ENCODE measurements around the gene HAUS7.

The HAUS7 gene

GRCh38 chrX:153410373-153410772 is 60.0 kb downstream of the HAUS7 start:
- TF ChIP-seq ZNF2 (tag by site-specific recombination; IDR thresholded peaks at IDR 0.05): no peak
- TF ChIP-seq ZNF433 (tag by site-specific recombination; IDR thresholded peaks at IDR 0.05; ENCODE audit: low read depth): no peak
- TF ChIP-seq ZNF394 (tag by site-specific recombination; IDR thresholded peaks at IDR 0.05; ENCODE audit: borderline replicate concordance): no peak
- TF ChIP-seq ZNF530 (tag by site-specific recombination; IDR thresholded peaks at IDR 0.05; ENCODE audit: low read depth): no peak
- no peak for TF ChIP-seq ZBTB48 (tag by site-specific recombination; IDR thresholded peaks at IDR 0.05)
- no peak for TF ChIP-seq ZNF362 (tag by site-specific recombination; IDR thresholded peaks at IDR 0.05)
- no peak for TF ChIP-seq ZNF174 (tag by site-specific recombination; IDR thresholded peaks at IDR 0.05)
- TF ChIP-seq, protein P1, sequence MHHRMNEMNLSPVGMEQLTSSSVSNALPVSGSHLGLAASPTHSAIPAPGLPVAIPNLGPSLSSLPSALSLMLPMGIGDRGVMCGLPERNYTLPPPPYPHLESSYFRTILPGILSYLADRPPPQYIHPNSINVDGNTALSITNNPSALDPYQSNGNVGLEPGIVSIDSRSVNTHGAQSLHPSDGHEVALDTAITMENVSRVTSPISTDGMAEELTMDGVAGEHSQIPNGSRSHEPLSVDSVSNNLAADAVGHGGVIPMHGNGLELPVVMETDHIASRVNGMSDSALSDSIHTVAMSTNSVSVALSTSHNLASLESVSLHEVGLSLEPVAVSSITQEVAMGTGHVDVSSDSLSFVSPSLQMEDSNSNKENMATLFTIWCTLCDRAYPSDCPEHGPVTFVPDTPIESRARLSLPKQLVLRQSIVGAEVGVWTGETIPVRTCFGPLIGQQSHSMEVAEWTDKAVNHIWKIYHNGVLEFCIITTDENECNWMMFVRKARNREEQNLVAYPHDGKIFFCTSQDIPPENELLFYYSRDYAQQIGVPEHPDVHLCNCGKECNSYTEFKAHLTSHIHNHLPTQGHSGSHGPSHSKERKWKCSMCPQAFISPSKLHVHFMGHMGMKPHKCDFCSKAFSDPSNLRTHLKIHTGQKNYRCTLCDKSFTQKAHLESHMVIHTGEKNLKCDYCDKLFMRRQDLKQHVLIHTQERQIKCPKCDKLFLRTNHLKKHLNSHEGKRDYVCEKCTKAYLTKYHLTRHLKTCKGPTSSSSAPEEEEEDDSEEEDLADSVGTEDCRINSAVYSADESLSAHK (tag by site-specific recombination; IDR thresholded peaks at IDR 0.05): no peak
- no peak for TF ChIP-seq ZNF596 (tag by site-specific recombination; IDR thresholded peaks at IDR 0.05)
- CTCF ChIA-PET: no interaction called here
- POLR2A ChIA-PET: interaction anchor here (0.6 kb wide), 1 partner anchor 66 kb away, joined by 3 read pairs; no protein-coding TSS in a partner anchor
- no peaks in the 10 kb centered on the region; the same call in 1 of the 2 replicates for H3K4me1 ChIP-seq (ENCODE audit: control insufficient read depth, insufficient read depth, low read length)
- H3K9me3 ChIP-seq (ENCODE audit: control insufficient read depth, insufficient read depth, low read depth, low read length): no peaks in the 10 kb centered on the region
- H3K36me3 ChIP-seq (ENCODE audit: control insufficient read depth in 2 of 2, insufficient read depth in 1 of 2, low read length in 2 of 2): no peaks in the 10 kb centered on the region
- H3K4me3 ChIP-seq (ENCODE audit: low read depth, low read length): no peak overlapping the region
- H3K27ac ChIP-seq (ENCODE audit: extremely low read depth, low read depth, low read length): no peak overlapping the region

DNA sequence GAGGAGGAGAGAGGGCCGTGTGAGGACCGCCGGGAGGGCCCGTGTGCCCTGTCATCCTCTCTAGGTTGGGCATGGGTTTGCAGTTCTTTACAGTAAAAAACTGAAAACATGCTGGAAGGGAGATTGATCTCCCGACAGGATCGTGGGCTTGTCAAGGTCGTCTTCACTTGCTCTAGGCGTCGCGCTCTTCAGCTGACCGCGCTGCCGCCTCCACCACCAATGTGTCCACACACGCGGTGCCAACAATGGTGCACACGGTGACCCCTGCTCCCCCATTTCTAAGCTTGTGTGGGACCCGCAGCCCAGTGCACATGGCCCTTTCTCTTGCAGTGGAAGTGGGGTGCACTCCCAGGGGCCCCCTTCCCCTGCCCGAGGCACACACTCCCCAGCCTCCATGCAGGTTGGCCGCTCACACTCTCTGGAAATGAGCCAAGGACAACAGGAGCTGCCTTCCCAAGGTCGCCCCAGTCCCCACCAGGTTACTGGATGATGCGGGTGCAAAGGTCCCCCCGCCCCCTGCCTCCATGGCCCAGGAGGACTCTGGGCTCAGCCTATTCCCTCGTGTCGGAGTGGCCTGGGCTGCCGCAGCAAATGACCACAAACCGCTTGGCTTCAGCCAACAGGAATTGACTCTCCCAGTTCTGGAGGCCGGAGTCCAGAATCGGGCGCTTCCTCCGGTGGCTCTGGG is 60.8 kb downstream of the HAUS7 start:
- Histone ChIP-seq H3K4me1 (ENCODE audit: control insufficient read depth, insufficient read depth, low read length) (no peaks in the 10 kb centered on the region; the same call in 1 of the 2 replicates), H3K9me3 (ENCODE audit: control insufficient read depth, insufficient read depth, low read depth, low read length) (no peaks in the 10 kb centered on the region), H3K36me3 (ENCODE audit: control insufficient read depth in 2 of 2, insufficient read depth in 1 of 2, low read length in 2 of 2) (no peaks in the 10 kb centered on the region), H3K4me3 (ENCODE audit: low read depth, low read length) (no peak overlapping the region), H3K27ac (ENCODE audit: extremely low read depth, low read depth, low read length) (no peak overlapping the region)
- ChIA-PET CTCF (no interaction called here), POLR2A (interaction anchor here (0.6 kb wide), 1 partner anchor 67 kb away, joined by 3 read pairs; no protein-coding TSS in a partner anchor)
- TF ChIP-seq KLF10 (tag by site-specific recombination; IDR thresholded peaks at IDR 0.05): no peak
- TF ChIP-seq ZNF133 (tag by site-specific recombination; IDR thresholded peaks at IDR 0.05): no peak
- no peak for TF ChIP-seq ZNF747 (tag by site-specific recombination; IDR thresholded peaks at IDR 0.05)
- TF ChIP-seq ZNF561 (tag by site-specific recombination; IDR thresholded peaks at IDR 0.05; ENCODE audit: borderline replicate concordance): no peak
- no peak for TF ChIP-seq ZNF560 (tag by site-specific recombination; IDR thresholded peaks at IDR 0.05; ENCODE audit: borderline replicate concordance)
- TF ChIP-seq, protein P2, sequence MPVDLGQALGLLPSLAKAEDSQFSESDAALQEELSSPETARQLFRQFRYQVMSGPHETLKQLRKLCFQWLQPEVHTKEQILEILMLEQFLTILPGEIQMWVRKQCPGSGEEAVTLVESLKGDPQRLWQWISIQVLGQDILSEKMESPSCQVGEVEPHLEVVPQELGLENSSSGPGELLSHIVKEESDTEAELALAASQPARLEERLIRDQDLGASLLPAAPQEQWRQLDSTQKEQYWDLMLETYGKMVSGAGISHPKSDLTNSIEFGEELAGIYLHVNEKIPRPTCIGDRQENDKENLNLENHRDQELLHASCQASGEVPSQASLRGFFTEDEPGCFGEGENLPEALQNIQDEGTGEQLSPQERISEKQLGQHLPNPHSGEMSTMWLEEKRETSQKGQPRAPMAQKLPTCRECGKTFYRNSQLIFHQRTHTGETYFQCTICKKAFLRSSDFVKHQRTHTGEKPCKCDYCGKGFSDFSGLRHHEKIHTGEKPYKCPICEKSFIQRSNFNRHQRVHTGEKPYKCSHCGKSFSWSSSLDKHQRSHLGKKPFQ (tag by site-specific recombination; IDR thresholded peaks at IDR 0.05): no peak
- no peak for TF ChIP-seq ZNF473 (tag by site-specific recombination; IDR thresholded peaks at IDR 0.05)
- TF ChIP-seq GLI4 (tag by site-specific recombination; IDR thresholded peaks at IDR 0.05): no peak
- no peak for TF ChIP-seq ZFP69B (tag by site-specific recombination; IDR thresholded peaks at IDR 0.05)
- TF ChIP-seq ZNF140 (tag by site-specific recombination; IDR thresholded peaks at IDR 0.05): no peak
- no peak for TF ChIP-seq ZNF26 (tag by site-specific recombination; IDR thresholded peaks at IDR 0.05)
- TF ChIP-seq ZSCAN5A (tag by site-specific recombination; IDR thresholded peaks at IDR 0.05): no peak
- TF ChIP-seq ZNF629 (tag by site-specific recombination; IDR thresholded peaks at IDR 0.05): no peak
- TF ChIP-seq ZNF362 (tag by site-specific recombination; IDR thresholded peaks at IDR 0.05): no peak
- TF ChIP-seq ZBTB49 (tag by site-specific recombination; IDR thresholded peaks at IDR 0.05; ENCODE audit: low read depth): no peak

Measured in HEK293 (cell line).